Endodermal cell (in vitro differentiated cells): ENCODE results near the gene TTF1. TPM values are rescaled to one million over a fixed set of nuclear protein-coding genes. Genes with fewer than 3 reads are reported as not detected.

Experiments
- DNase-seq: peaks from one replicate; pipeline ENCODE4 v3.0.0-alpha.2; 2017
- H3K27ac ChIP-seq: 2 replicates; pipeline ENCODE4 v1.5.1; 2013; ENCODE audit warnings: mild to moderate bottlenecking, low read depth, low read length, moderate library complexity
- H3K27me3 ChIP-seq: 2 replicates; pipeline ENCODE4 v1.6.1; 2013; ENCODE audit warnings: mild to moderate bottlenecking, low read length, moderate library complexity; ENCODE audit not compliant: insufficient read depth, control insufficient read depth, poor library complexity, severe bottlenecking
- H3K36me3 ChIP-seq: 2 replicates; pipeline ENCODE4 v1.7.0; 2013; ENCODE audit warnings: mild to moderate bottlenecking, low read length, moderate library complexity; ENCODE audit not compliant: control insufficient read depth, insufficient read depth
- H3K4me1 ChIP-seq: one replicate; pipeline ENCODE4 v1.7.0; 2013; ENCODE audit warnings: low read length; ENCODE audit not compliant: control insufficient read depth, insufficient read depth
- H3K4me3 ChIP-seq: 2 replicates; pipeline ENCODE4 v1.5.1; 2013; ENCODE audit warnings: mild to moderate bottlenecking, low read length, moderate library complexity
- H3K9ac ChIP-seq: 2 replicates; pipeline ENCODE4 v1.6.1; 2013; ENCODE audit warnings: mild to moderate bottlenecking, low read length, moderate library complexity; ENCODE audit not compliant: poor library complexity, severe bottlenecking; ENCODE audit errors: extremely low read depth
- H3K9me3 ChIP-seq: 2 replicates; pipeline ENCODE4 v1.6.1; 2013; ENCODE audit warnings: mild to moderate bottlenecking, low read length, moderate library complexity; ENCODE audit not compliant: control insufficient read depth
- H3K27ac Mint-ChIP-seq: 2 replicates; pipeline ENCODE4 v1.8.0; 2020; ENCODE audit warnings: mixed read lengths
- H3K27me3 Mint-ChIP-seq: 2 replicates; pipeline ENCODE4 v1.8.0; 2021; ENCODE audit warnings: mild to moderate bottlenecking, mixed read lengths; ENCODE audit not compliant: insufficient read depth
- H3K36me3 Mint-ChIP-seq: 2 replicates; pipeline ENCODE4 v1.8.0; 2020; ENCODE audit warnings: low read depth, mixed read lengths
- H3K4me1 Mint-ChIP-seq: 2 replicates; pipeline ENCODE4 v1.8.0; 2020; ENCODE audit warnings: mixed read lengths
- H3K4me3 Mint-ChIP-seq: 2 replicates; pipeline ENCODE4 v1.8.0; 2020; ENCODE audit warnings: mild to moderate bottlenecking, moderate library complexity, mixed read lengths
- H3K9me3 Mint-ChIP-seq: 2 replicates; pipeline ENCODE4 v1.8.0; 2020; ENCODE audit warnings: mild to moderate bottlenecking, mixed read lengths
- WGBS, 2 experiments: methylation state at CpG; one replicate each; pipeline versions ENCODE4 v1.1.5 to v1.1.7; 2013; ENCODE audit warnings: missing lambda C conversion rate in 2 of 2, mixed read lengths in 1 of 2; ENCODE audit not compliant: insufficient coverage in 1 of 2, insufficient read length in 1 of 2; 5-methylcytosine and 5-hydroxymethylcytosine counted together
- total RNA-seq, 2 donors: library from RNA; stranded (reverse); fragmentation: NEBNext Ultra II Directional in 1 of 2; extraction: Animal tissue kit (Norgen Biotek cat#: 25700) in 1 of 2; gene quantifications; 2 replicates in 1 of 2; 3 replicates in 1 of 2; pipeline ENCODE4 v1.2.1, GENCODE V29; 2021
- TF ChIP-seq, protein P1 (sequence below): fragments of 200-600 bp; sonication (generic); conservative IDR thresholded peaks from 2 replicates; pipeline ENCODE4 v1.5.0; 2021; ENCODE audit warnings: antibody characterized with exemption, mild to moderate bottlenecking

The TTF1 gene
- total RNA-seq, 2 donors from 2014 or later, result 21.0 to 23.7 TPM

DNA sequence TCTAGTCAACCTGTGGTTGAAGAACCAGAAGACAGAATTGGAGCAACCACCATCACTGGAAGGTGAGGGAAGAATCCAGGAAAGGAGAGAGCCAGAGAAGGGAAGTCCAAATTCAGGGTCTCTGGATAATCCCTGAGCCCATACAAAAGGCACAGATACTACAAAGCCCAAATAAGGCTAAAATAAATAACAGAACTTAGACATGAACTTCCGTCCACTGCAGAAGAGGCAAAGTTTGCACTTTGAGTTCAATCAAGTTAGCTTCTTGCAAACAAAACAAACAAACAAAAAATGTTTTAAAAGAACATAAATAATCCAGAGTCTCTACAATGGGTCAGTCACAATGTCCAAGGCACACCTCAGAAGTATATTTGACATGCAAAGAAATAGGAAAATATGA, 24.4 kb upstream of the TTF1 start:
- Mint-ChIP-seq H3K4me3 (no peak overlapping the region), H3K27me3 (no peaks in the 10 kb centered on the region), H3K4me1 (peaks cover 36% of the 10 kb centered on the region), H3K9me3 (peaks cover 7% of the 10 kb centered on the region), H3K27ac (no peak overlapping the region), H3K36me3 (no peaks in the 10 kb centered on the region)
- H3K4me1 ChIP-seq, result peaks cover 4% of the 10 kb centered on the region
- no peak overlapping the region for H3K27ac ChIP-seq
- no peak overlapping the region for H3K4me3 ChIP-seq
- no peak overlapping the region for H3K9ac ChIP-seq
- H3K36me3 ChIP-seq, result no peaks in the 10 kb centered on the region
- H3K27me3 ChIP-seq, result peaks cover 2% of the 10 kb centered on the region
- no peak for DNase-seq
- WGBS, 2 experiments, result 75% methylated on average over 1 of the region's 1 CpG; no CpG with 5 or more reads in 1 of the 2 experiments
- TF ChIP-seq, protein P1, sequence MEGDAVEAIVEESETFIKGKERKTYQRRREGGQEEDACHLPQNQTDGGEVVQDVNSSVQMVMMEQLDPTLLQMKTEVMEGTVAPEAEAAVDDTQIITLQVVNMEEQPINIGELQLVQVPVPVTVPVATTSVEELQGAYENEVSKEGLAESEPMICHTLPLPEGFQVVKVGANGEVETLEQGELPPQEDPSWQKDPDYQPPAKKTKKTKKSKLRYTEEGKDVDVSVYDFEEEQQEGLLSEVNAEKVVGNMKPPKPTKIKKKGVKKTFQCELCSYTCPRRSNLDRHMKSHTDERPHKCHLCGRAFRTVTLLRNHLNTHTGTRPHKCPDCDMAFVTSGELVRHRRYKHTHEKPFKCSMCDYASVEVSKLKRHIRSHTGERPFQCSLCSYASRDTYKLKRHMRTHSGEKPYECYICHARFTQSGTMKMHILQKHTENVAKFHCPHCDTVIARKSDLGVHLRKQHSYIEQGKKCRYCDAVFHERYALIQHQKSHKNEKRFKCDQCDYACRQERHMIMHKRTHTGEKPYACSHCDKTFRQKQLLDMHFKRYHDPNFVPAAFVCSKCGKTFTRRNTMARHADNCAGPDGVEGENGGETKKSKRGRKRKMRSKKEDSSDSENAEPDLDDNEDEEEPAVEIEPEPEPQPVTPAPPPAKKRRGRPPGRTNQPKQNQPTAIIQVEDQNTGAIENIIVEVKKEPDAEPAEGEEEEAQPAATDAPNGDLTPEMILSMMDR, result no peak
- no peaks in the 10 kb centered on the region for H3K9me3 ChIP-seq

DNA sequence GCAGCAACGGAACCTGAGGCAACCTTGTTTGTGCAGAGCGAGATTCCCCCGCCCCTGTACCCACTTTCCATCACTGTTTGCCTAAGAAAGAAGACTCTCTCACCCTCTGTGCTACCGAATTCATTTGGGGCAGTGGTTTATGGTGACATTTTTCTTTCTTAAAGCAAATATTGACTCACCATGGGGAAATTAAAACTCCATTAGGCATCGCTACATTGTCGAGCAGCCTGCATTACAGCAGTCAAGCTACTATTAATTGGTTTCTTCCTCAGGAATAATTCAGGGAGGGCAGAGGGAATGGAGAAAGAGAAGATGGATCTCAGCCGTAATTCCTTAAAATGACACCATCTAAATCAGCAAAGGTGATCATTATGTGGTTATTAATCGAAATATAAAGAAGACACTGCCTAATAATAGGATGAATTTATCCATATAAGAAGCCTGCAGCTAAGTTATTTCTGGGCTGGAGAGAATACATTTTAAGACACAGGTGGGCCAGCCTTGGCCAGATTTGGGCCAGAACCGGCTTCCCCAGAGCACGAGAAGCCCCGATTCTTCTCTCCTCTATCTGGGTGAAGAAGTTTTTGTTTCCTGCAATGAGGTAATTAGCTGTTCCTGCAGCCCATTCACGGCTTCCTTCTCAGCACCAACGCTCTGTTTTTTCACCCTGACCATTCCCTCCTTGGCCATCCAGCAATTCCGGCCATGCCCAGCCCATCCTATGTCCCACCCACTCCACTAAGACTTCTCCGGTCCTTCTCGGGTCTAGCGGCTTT, 20.2 kb upstream of the TTF1 start:
- Mint-ChIP-seq H3K4me1 (peaks cover 54% of the 10 kb centered on the region), H3K36me3 (no peaks in the 10 kb centered on the region), H3K27ac (no peak overlapping the region), H3K9me3 (peaks cover 4% of the 10 kb centered on the region), H3K4me3 (no peak overlapping the region), H3K27me3 (no peaks in the 10 kb centered on the region)
- H3K27me3 ChIP-seq, result peaks cover 5% of the 10 kb centered on the region
- H3K9ac ChIP-seq, result no peak overlapping the region
- H3K36me3 ChIP-seq, result no peaks in the 10 kb centered on the region
- WGBS, 2 experiments, result 77 to 88% methylated on average over 13 to 16 of the region's 17 CpGs
- H3K4me3 ChIP-seq, result no peak overlapping the region
- DNase-seq, result no peak
- H3K4me1 ChIP-seq, result peaks cover 17% of the 10 kb centered on the region
- H3K9me3 ChIP-seq, result no peaks in the 10 kb centered on the region
- TF ChIP-seq, protein P1, result no peak
- H3K27ac ChIP-seq, result no peak overlapping the region

DNA sequence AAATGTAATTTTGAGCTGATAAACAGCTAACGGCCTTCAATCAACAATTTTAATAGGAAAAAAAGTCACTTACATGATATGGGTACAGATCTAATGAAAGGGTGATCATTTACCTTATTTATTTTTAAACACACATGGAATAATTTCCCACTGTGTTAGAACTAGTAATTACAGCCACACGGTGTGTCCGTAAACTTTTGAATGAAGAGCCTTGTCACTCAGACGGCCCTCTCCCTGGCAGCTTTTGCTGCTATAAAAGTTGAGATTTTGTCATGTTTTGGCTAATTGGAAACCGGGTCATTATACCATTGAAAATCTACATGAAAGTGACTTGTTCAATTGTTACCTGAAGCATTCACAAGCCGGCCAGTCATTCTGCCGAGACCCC, 19.0 kb upstream of the TTF1 start:
- 32 to 44% methylated on average over 6 to 7 of the region's 7 CpGs for WGBS, 2 experiments
- no peaks in the 10 kb centered on the region for H3K27me3 Mint-ChIP-seq
- TF ChIP-seq, protein P1, result no peak

More for the DNA sequence above, 19.0 kb upstream of the TTF1 start:
- Mint-ChIP-seq H3K4me3 (peak overlapping the region; percentile 15), H3K4me1 (peaks cover 53% of the 10 kb centered on the region), H3K27ac (peak overlapping the region; percentile 67), H3K36me3 (no peaks in the 10 kb centered on the region), H3K9me3 (no peaks in the 10 kb centered on the region)
- peak overlapping the region; percentile 73 for H3K4me3 ChIP-seq
- H3K9ac ChIP-seq, result peak overlapping the region; percentile 42
- H3K4me1 ChIP-seq, result peaks cover 17% of the 10 kb centered on the region
- no peak for DNase-seq
- H3K27ac ChIP-seq, result peak overlapping the region; percentile 69
- peaks cover 5% of the 10 kb centered on the region for H3K27me3 ChIP-seq
- no peaks in the 10 kb centered on the region for H3K36me3 ChIP-seq
- H3K9me3 ChIP-seq, result no peaks in the 10 kb centered on the region
